ENCODE data around the gene R3HDM1.

- TF ChIP-seq, protein P1, sequence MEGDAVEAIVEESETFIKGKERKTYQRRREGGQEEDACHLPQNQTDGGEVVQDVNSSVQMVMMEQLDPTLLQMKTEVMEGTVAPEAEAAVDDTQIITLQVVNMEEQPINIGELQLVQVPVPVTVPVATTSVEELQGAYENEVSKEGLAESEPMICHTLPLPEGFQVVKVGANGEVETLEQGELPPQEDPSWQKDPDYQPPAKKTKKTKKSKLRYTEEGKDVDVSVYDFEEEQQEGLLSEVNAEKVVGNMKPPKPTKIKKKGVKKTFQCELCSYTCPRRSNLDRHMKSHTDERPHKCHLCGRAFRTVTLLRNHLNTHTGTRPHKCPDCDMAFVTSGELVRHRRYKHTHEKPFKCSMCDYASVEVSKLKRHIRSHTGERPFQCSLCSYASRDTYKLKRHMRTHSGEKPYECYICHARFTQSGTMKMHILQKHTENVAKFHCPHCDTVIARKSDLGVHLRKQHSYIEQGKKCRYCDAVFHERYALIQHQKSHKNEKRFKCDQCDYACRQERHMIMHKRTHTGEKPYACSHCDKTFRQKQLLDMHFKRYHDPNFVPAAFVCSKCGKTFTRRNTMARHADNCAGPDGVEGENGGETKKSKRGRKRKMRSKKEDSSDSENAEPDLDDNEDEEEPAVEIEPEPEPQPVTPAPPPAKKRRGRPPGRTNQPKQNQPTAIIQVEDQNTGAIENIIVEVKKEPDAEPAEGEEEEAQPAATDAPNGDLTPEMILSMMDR (IDR thresholded peaks at IDR 0.05; ENCODE audit: insufficient read depth, low read depth, low read length) = no peak
- no peak for TF ChIP-seq EZH2 (IDR thresholded peaks at IDR 0.05; ENCODE audit: insufficient read depth, low read length)
Measured at GRCh38 chr2:135635212-135635835, 104.0 kb downstream of the R3HDM1 start.

Measured in astrocyte (in vitro differentiated cells and primary cell).